Left renal pelvis (tissue), 4 donors: Measurements from ENCODE around the gene RPL27A. TPM values are rescaled to one million over a fixed set of nuclear protein-coding genes. Genes with fewer than 3 reads are reported as not detected.

Source experiments
- DNase-seq, 4 donors: peaks; one replicate each; pipeline ENCODE4 v3.0.0-alpha.2; 2013; ENCODE audit warnings: low read depth in 4 of 4, low spot score in 3 of 4
- polyA plus RNA-seq, 4 donors: library from polyadenylated mRNA; unstranded; fragments of 120-200 nt; gene quantifications; one replicate each; pipeline ENCODE4 v1.2.1, GENCODE V29; 2013; ENCODE audit not compliant: insufficient read length in 4 of 4

Gene RPL27A
- polyA plus RNA-seq, 4 donors = 1,936 to 2,183 (median 2,089) TPM

GRCh38 chr11:8671651-8672062, 10.9 kb upstream of the RPL27A start:
- no peak for DNase-seq

- DNase-seq = no peak
Observed at GRCh38 chr11:8672346-8672745, 10.2 kb upstream of the RPL27A start.

GRCh38 chr11:8674859-8675258, 7.7 kb upstream of the RPL27A start:
- no peak for DNase-seq

- DNase-seq = no peak
Observed at GRCh38 chr11:8676458-8676857, 6.1 kb upstream of the RPL27A start.

GRCh38 chr11:8679006-8679405, 3.6 kb upstream of the RPL27A start:
- DNase-seq = no peak

GRCh38 chr11:8681837-8682302, 722 bp upstream of the RPL27A start:
- DNase-seq = no peak

GRCh38 chr11:8683115-8683807, 669 bp downstream of the RPL27A start:
- DNase-seq = no peak

GRCh38 chr11:8684600-8685290, 2.2 kb downstream of the RPL27A start:
- DNase-seq = no peak

- DNase-seq = no peak
Observed at GRCh38 chr11:8685306-8685705, 2.7 kb downstream of the RPL27A start.

GRCh38 chr11:8685820-8686219, 3.2 kb downstream of the RPL27A start:
- DNase-seq = no peak

- no peak for DNase-seq
Observed at GRCh38 chr11:8686325-8686724, 3.7 kb downstream of the RPL27A start.

- DNase-seq = peak; percentile 89 to 93 (median 92)
Observed at GRCh38 chr11:8688414-8689362, 6.1 kb downstream of the RPL27A start.

- no peak for DNase-seq
Observed at GRCh38 chr11:8689726-8690255, 7.2 kb downstream of the RPL27A start.

- no peak for DNase-seq
Observed at GRCh38 chr11:8690374-8691342, 8.1 kb downstream of the RPL27A start.

- DNase-seq = no peak
Observed at GRCh38 chr11:8691601-8692000, 9.0 kb downstream of the RPL27A start.

GRCh38 chr11:8692417-8692816, 9.8 kb downstream of the RPL27A start:
- no peak for DNase-seq

GRCh38 chr11:8693010-8693551, 10.5 kb downstream of the RPL27A start:
- no peak for DNase-seq

- DNase-seq = no peak
Observed at GRCh38 chr11:8693555-8693954, 11.0 kb downstream of the RPL27A start.

- DNase-seq = no peak
Observed at GRCh38 chr11:8694137-8694536, 11.5 kb downstream of the RPL27A start.
